ENCODE measurements around the gene OSBPL10. TPM values are rescaled to one million over a fixed set of nuclear protein-coding genes. Genes with fewer than 3 reads are reported as not detected.
A peak's percentile ranks its signal among the peaks of the same experiment; 100 is the strongest.

Gene OSBPL10, protein sequence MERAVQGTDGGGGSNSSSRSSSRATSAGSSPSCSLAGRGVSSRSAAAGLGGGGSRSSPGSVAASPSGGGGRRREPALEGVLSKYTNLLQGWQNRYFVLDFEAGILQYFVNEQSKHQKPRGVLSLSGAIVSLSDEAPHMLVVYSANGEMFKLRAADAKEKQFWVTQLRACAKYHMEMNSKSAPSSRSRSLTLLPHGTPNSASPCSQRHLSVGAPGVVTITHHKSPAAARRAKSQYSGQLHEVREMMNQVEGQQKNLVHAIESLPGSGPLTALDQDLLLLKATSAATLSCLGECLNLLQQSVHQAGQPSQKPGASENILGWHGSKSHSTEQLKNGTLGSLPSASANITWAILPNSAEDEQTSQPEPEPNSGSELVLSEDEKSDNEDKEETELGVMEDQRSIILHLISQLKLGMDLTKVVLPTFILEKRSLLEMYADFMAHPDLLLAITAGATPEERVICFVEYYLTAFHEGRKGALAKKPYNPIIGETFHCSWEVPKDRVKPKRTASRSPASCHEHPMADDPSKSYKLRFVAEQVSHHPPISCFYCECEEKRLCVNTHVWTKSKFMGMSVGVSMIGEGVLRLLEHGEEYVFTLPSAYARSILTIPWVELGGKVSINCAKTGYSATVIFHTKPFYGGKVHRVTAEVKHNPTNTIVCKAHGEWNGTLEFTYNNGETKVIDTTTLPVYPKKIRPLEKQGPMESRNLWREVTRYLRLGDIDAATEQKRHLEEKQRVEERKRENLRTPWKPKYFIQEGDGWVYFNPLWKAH
- total RNA-seq = 1.8 TPM
- under 1 TPM in 2 of 4 donors, not detected in 2; 0.14 to 0.21 TPM for polyA plus RNA-seq

DNA sequence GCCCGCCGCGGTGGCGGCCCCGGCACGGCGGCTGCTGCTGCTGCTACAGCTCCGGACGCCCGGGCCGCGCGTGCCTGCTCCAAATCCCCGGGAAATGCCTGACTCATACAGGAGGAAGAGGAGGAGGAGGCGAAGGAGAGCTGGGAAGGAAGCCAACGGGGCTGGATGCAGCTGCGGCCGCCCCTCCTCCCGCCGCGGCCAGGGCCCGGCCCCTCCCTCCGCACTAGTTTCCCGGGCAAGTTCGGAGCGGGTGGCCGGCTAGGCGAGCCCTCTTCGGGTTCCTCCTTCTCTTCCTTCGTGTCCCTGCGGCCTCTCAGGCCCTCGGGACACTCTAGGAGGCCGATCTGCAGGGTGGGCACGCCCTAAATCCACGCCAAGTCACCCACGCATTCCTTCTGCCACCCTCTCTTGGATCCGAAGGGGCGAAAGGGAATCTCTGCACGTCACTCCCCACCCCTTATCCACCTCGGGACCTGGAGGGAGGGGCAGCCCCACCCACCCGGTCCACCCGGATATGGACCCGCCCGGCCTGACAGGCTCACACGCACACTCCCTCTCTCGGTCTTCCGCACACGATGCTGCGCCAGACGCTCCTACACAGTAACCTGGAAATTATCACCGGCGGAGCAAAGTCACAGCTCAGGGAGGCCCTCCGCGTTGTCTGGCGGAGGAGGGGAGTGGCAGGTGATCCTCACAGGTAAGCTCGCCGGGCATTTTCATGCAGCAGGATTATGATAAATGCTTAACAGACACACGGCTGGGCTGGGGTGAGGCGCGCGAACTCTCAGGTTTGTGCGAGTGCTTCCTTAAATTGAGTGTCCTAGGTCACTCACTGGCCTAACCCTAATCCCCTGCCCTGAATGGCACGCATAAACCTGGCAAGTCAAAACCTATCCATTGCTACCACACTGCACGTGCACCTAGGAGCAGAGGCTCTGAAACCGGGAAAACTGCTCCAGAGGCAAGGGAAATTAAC, at the start of gene OSBPL10, which contains the start of gene ZNF860:
OSBPL10 (minus strand) TSS at position 57 of the 976 bp plus-strand sequence. CDS start 83 bp downstream, outside the sequence.
ZNF860 (plus strand) TSS at position 545 of the 976 bp plus-strand sequence. CDS start 7,330 bp downstream, outside the sequence.
- ATAC-seq (ENCODE audit: low read depth in 2 of 2) (peak; percentile 37 to 38), DNase-seq (peak in 1 of 3 donors; percentile 55)
- H3K27me3 ChIP-seq (ENCODE audit: control insufficient read depth, insufficient read depth, low read length) = peaks cover 40% of the 10 kb centered on the region
- no peaks in the 10 kb centered on the region for H3K36me3 Mint-ChIP-seq
- H3K4me1 ChIP-seq (ENCODE audit: control insufficient read depth, insufficient read depth, low read length, poor library complexity, severe bottlenecking) = peaks cover 22% of the 10 kb centered on the region
- H3K27ac ChIP-seq (ENCODE audit: insufficient read depth, low read length, poor library complexity, severe bottlenecking) = no peak within 1 kb of the TSS
- no peaks in the 10 kb centered on the region for H3K9me3 ChIP-seq (ENCODE audit: control insufficient read depth in 2 of 2, low read length in 2 of 2)
- peaks cover 4 to 21% (median 10%) of the 10 kb centered on the region in 4 donors for H3K4me1 Mint-ChIP-seq
- no peak within 1 kb of the TSS for H3K4me3 ChIP-seq (ENCODE audit: low read depth, low read length)
- H3K4me3 Mint-ChIP-seq = peak within 1 kb of the TSS; percentile 64 to 89 (median 82)
- peak within 1 kb of the TSS in 1 of 3 donors; percentile 49 for H3K27ac Mint-ChIP-seq
- no peaks in the 10 kb centered on the region for H3K36me3 ChIP-seq (ENCODE audit: control insufficient read depth, insufficient read depth, low read length)
- peaks cover 0 to 3% (median 0%) of the 10 kb centered on the region in 7 donors for H3K9me3 Mint-ChIP-seq
- peaks cover 33% of the 10 kb centered on the region for H3K27me3 Mint-ChIP-seq

DNA sequence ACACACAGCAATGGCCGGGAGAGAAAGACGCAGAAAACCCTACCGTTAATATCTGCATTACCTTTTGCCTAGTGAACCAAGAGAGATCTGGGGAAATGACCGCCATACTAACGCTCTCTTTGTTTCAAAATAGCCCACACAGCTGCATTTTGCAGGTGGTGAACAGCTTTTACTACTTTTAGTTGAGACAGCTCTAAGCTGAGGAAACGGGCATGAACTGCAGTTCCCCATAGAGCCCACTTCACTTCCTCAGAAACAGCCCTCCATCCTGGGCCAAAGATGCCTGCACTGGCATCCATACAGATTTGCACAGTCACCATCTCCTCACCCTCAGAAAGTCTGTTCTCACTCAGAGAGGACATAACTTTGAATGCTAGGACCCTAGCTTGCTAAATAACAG, 45.5 kb upstream of the OSBPL10 start:
- Histone ChIP-seq H3K4me3 (ENCODE audit: low read depth, low read length) (no peak overlapping the region), H3K27ac (ENCODE audit: insufficient read depth, low read length, poor library complexity, severe bottlenecking) (no peak overlapping the region), H3K9me3 (ENCODE audit: control insufficient read depth in 2 of 2, low read length in 2 of 2) (no peaks in the 10 kb centered on the region), H3K27me3 (ENCODE audit: control insufficient read depth, insufficient read depth, low read length) (peaks cover 6% of the 10 kb centered on the region), H3K4me1 (ENCODE audit: control insufficient read depth, insufficient read depth, low read length, poor library complexity, severe bottlenecking) (no peaks in the 10 kb centered on the region), H3K36me3 (ENCODE audit: control insufficient read depth, insufficient read depth, low read length) (no peaks in the 10 kb centered on the region)
- no peak overlapping the region for H3K4me3 Mint-ChIP-seq
- no peaks in the 10 kb centered on the region for H3K9me3 Mint-ChIP-seq
- DNase-seq (no peak), ATAC-seq (ENCODE audit: low read depth in 2 of 2) (no peak)
- no peaks in the 10 kb centered on the region for H3K4me1 Mint-ChIP-seq
- no peak overlapping the region for H3K27ac Mint-ChIP-seq
- H3K27me3 Mint-ChIP-seq = peaks cover 20% of the 10 kb centered on the region
- H3K36me3 Mint-ChIP-seq = no peaks in the 10 kb centered on the region

DNA sequence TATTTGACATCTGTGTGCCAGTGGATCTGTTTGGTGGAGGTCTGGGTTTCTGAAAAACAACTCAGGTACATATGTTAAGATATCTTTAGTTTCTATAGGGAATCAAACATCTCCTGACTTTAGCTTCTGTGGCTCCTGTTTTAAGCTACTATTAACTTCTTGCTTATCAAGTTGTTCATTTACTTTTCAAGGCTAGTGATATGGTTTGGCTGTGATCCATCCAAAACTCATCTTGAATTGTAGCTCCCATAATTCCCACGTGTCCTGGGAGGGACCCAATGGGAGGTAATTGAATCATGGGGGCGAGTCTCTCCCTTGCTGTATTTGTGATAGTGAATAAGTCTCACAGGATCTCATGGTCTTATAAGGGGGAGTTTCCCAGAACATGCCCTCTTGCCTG, 41.9 kb upstream of the OSBPL10 start:
- Histone ChIP-seq H3K9me3 (ENCODE audit: control insufficient read depth in 2 of 2, low read length in 2 of 2) (no peaks in the 10 kb centered on the region), H3K4me3 (ENCODE audit: low read depth, low read length) (no peak overlapping the region), H3K27me3 (ENCODE audit: control insufficient read depth, insufficient read depth, low read length) (peaks cover 6% of the 10 kb centered on the region), H3K27ac (ENCODE audit: insufficient read depth, low read length, poor library complexity, severe bottlenecking) (no peak overlapping the region), H3K4me1 (ENCODE audit: control insufficient read depth, insufficient read depth, low read length, poor library complexity, severe bottlenecking) (no peaks in the 10 kb centered on the region), H3K36me3 (ENCODE audit: control insufficient read depth, insufficient read depth, low read length) (no peaks in the 10 kb centered on the region)
- ATAC-seq (ENCODE audit: low read depth in 2 of 2) = no peak
- H3K27ac Mint-ChIP-seq = peak overlapping the region in 1 of 3 donors; percentile 33
- no peaks in the 10 kb centered on the region for H3K36me3 Mint-ChIP-seq
- no peaks in the 10 kb centered on the region for H3K4me1 Mint-ChIP-seq
- no peak overlapping the region for H3K4me3 Mint-ChIP-seq
- DNase-seq = no peak
- no peaks in the 10 kb centered on the region for H3K9me3 Mint-ChIP-seq
- H3K27me3 Mint-ChIP-seq = peaks cover 22% of the 10 kb centered on the region

DNA sequence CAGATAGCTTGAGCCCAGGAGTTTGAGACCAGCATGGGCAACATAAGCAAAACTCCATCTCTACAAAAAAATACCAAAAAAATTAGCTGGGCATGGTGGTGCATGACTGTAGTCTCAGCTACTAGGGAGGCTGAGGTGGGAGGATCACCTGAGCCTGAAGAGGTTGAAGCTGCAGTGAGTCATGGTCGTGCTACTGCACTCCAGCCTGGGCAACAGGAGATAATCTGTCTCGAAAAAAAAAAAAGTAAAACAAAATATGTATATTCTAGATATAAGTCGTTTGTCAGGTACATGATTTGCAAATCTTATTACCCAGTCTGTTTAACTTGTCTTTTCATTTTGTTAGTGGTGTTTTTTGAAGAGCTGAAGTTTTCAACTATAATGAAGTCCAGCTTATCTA, 40.7 kb upstream of the OSBPL10 start:
- Mint-ChIP-seq H3K27me3 (peaks cover 11% of the 10 kb centered on the region), H3K9me3 (no peaks in the 10 kb centered on the region), H3K27ac (no peak overlapping the region), H3K36me3 (no peaks in the 10 kb centered on the region), H3K4me3 (no peak overlapping the region), H3K4me1 (no peaks in the 10 kb centered on the region)
- ATAC-seq (ENCODE audit: low read depth in 2 of 2) (no peak), DNase-seq (no peak)
- H3K36me3 ChIP-seq (ENCODE audit: control insufficient read depth, insufficient read depth, low read length) = no peaks in the 10 kb centered on the region
- H3K27me3 ChIP-seq (ENCODE audit: control insufficient read depth, insufficient read depth, low read length) = peaks cover 6% of the 10 kb centered on the region
- no peaks in the 10 kb centered on the region for H3K9me3 ChIP-seq (ENCODE audit: control insufficient read depth in 2 of 2, low read length in 2 of 2)
- H3K4me3 ChIP-seq (ENCODE audit: low read depth, low read length) = no peak overlapping the region
- H3K27ac ChIP-seq (ENCODE audit: insufficient read depth, low read length, poor library complexity, severe bottlenecking) = no peak overlapping the region
- H3K4me1 ChIP-seq (ENCODE audit: control insufficient read depth, insufficient read depth, low read length, poor library complexity, severe bottlenecking) = no peaks in the 10 kb centered on the region

DNA sequence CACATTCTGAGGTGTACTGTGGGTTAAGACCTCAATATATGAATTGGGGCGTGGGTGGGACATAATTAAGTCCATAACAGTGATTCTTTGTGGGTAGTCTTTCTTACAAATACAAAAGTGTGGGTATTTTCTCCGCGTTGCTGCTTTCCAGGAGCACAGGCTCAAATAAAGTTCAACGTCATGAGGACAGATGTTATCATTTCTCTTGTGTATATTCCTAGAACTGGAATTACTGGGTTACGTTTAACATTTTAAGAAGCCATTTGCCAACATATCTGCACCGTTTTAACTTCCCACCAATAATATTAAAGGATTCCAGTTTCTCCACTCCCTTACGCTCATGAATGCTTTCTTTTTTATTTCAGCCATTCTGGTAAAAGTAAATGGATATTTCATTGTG, 40.1 kb upstream of the OSBPL10 start:
- Mint-ChIP-seq H3K27me3 (peaks cover 8% of the 10 kb centered on the region), H3K27ac (no peak overlapping the region), H3K4me1 (no peaks in the 10 kb centered on the region), H3K9me3 (no peaks in the 10 kb centered on the region), H3K36me3 (no peaks in the 10 kb centered on the region), H3K4me3 (no peak overlapping the region)
- ATAC-seq (ENCODE audit: low read depth in 2 of 2) (no peak), DNase-seq (no peak)
- H3K27ac ChIP-seq (ENCODE audit: insufficient read depth, low read length, poor library complexity, severe bottlenecking) = no peak overlapping the region
- H3K4me1 ChIP-seq (ENCODE audit: control insufficient read depth, insufficient read depth, low read length, poor library complexity, severe bottlenecking) = no peaks in the 10 kb centered on the region
- H3K36me3 ChIP-seq (ENCODE audit: control insufficient read depth, insufficient read depth, low read length) = no peaks in the 10 kb centered on the region
- peaks cover 2% of the 10 kb centered on the region for H3K27me3 ChIP-seq (ENCODE audit: control insufficient read depth, insufficient read depth, low read length)
- no peak overlapping the region for H3K4me3 ChIP-seq (ENCODE audit: low read depth, low read length)
- no peaks in the 10 kb centered on the region for H3K9me3 ChIP-seq (ENCODE audit: control insufficient read depth in 2 of 2, low read length in 2 of 2)

DNA sequence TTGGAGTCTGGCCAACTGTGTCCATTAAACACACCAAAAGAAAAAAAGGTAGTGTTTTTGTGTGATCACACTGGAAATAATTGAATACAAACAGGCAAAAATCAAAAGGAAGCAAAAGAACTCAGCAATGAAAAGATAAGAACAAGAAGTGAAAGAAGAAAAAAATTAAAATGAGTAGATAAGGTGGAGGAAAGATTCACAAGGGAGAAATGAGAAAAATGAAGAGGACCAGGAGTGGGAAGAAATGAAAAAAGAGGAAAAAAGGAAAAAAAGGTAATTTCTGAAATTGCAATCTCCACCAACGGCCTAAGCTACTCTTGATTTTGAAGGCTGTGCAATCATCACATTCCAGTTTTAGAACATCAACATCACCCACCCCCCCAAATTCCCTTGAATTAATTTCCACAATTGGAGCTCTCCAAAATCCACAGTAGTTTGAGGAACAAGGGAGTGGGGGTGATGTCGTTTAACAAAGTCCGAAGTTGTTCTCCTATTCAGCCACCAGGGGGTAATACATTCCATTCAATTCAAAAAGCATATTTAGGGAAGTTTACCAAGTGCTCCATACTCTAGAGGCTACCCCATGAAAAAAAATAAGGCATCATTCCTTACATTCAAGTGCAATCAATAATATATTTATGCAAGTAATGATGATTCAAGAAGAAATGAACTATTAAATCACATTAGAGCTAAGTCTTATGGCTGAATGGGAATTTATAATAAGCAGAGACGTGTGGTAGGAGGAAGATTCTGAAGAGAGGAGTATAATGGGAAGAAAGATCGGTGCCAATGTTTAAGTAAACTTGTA, 37.9 kb upstream of the OSBPL10 start:
- no peaks in the 10 kb centered on the region for H3K4me1 ChIP-seq (ENCODE audit: control insufficient read depth, insufficient read depth, low read length, poor library complexity, severe bottlenecking)
- peak in 2 of 3 donors; percentile 28 to 34 for DNase-seq
- H3K4me3 ChIP-seq (ENCODE audit: low read depth, low read length) = no peak overlapping the region
- Mint-ChIP-seq H3K9me3 (peaks cover 0 to 1% (median 0%) of the 10 kb centered on the region in 7 donors), H3K27me3 (peaks cover 17% of the 10 kb centered on the region), H3K4me3 (no peak overlapping the region), H3K27ac (peak overlapping the region in 1 of 3 donors; percentile 70), H3K4me1 (no peaks in the 10 kb centered on the region), H3K36me3 (no peaks in the 10 kb centered on the region)
- no peak overlapping the region for H3K27ac ChIP-seq (ENCODE audit: insufficient read depth, low read length, poor library complexity, severe bottlenecking)
- no peaks in the 10 kb centered on the region for H3K9me3 ChIP-seq (ENCODE audit: control insufficient read depth in 2 of 2, low read length in 2 of 2)
- peaks cover 2% of the 10 kb centered on the region for H3K27me3 ChIP-seq (ENCODE audit: control insufficient read depth, insufficient read depth, low read length)
- H3K36me3 ChIP-seq (ENCODE audit: control insufficient read depth, insufficient read depth, low read length) = no peaks in the 10 kb centered on the region
- no peak for ATAC-seq (ENCODE audit: low read depth in 2 of 2)

Measured in CD4-positive, CD25-positive, alpha-beta regulatory T cell (primary cell).